ENCODE measurements around the gene TSPAN5. TPM values are rescaled to one million over a fixed set of nuclear protein-coding genes. Genes with fewer than 3 reads are reported as not detected.

Gene TSPAN5
- total RNA-seq, 1 experiment from 2014 or later: 41.8 TPM

DNA sequence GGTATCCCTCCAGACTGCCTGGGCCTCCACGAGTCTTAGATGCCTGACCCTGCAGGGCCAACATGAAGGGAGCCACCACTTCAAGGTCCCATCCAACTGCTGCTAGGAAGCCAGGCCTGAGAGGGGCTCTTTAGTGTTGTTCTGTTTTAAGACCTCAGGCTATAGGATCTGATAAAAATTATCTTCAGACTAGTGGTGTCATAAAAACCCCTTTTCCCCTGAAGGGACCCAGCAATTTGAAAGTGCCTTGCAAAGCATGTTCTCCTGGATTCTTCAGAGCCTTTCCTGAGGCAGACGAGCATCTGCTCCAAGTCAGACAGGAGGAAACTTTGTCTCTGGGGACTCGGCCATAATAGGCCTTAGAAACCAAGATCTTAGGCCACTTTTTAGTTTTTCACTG, 26.9 kb downstream of the TSPAN5 start:
- peaks cover 100% of the 10 kb centered on the region for H3K79me2 ChIP-seq (ENCODE audit: low read length)

DNA sequence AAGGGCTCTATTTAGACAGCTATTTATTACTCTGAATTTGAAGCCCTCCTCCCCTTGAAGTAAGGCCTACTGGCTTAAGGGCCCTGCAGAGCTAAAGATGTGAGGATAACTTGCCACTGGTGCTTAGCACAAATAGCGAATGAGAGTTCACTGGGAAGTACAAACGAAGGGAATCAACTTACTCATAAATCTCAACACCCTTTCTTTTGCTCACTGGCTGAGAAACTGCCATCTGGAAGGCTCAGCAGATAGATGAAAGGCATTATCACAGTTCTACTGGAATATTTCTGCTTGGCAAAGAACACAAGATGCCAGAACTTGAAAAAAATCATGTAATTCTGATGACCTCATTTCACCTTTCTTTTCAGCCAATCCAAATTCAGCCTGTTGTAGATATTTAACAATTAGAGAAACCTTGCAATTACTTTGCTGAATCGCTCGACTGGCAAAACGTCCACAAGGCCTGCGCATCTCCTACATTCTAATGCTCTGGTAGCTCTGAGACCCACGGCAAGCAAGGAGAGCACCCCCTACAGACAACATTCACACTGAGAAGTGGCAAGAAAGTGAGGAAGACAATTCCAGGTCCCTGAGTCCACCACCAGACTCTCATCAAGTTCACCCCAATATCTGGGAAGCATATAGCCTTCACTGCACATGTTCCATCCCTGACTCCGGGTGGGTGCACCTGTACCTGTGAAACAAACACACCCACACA, 27.5 kb downstream of the TSPAN5 start:
- TF ChIP-seq, protein P1, sequence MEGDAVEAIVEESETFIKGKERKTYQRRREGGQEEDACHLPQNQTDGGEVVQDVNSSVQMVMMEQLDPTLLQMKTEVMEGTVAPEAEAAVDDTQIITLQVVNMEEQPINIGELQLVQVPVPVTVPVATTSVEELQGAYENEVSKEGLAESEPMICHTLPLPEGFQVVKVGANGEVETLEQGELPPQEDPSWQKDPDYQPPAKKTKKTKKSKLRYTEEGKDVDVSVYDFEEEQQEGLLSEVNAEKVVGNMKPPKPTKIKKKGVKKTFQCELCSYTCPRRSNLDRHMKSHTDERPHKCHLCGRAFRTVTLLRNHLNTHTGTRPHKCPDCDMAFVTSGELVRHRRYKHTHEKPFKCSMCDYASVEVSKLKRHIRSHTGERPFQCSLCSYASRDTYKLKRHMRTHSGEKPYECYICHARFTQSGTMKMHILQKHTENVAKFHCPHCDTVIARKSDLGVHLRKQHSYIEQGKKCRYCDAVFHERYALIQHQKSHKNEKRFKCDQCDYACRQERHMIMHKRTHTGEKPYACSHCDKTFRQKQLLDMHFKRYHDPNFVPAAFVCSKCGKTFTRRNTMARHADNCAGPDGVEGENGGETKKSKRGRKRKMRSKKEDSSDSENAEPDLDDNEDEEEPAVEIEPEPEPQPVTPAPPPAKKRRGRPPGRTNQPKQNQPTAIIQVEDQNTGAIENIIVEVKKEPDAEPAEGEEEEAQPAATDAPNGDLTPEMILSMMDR (conservative IDR thresholded peaks at IDR 0.05; ENCODE audit: low read depth, low read length): no peak
- TF ChIP-seq EZH2phosphoT487 (IDR thresholded peaks at IDR 0.05; ENCODE audit: borderline replicate concordance, low read length): no peak
- no peak for TF ChIP-seq EZH2 (IDR thresholded peaks at IDR 0.05; ENCODE audit: low read length, unreplicated experiment)
- Histone ChIP-seq H2AFZ (ENCODE audit: low read length) (no peak overlapping the region), H3K79me2 (ENCODE audit: low read length) (peaks cover 97% of the 10 kb centered on the region), H3K9me3 (ENCODE audit: low read length) (no peaks in the 10 kb centered on the region), H4K20me1 (ENCODE audit: low read length) (no peaks in the 10 kb centered on the region), H3K4me3 (ENCODE audit: low read length) (no peak overlapping the region), H3K27me3 (ENCODE audit: low read length) (no peaks in the 10 kb centered on the region), H3K4me1 (ENCODE audit: insufficient read depth, low read length) (peaks cover 32% of the 10 kb centered on the region), H3K9ac (ENCODE audit: low read length) (no peak overlapping the region), H3K4me2 (ENCODE audit: low read length) (no peak overlapping the region), H3F3A (ENCODE audit: low read length, unreplicated experiment) (no peaks in the 10 kb centered on the region), H3K9me2 (replicated peaks; ENCODE audit: low read length) (no peaks in the 10 kb centered on the region), H3K36me3 (ENCODE audit: low read depth, low read length) (no peaks in the 10 kb centered on the region), H3K27ac (ENCODE audit: low read length) (no peak overlapping the region)
- ATAC-seq: no peak
- BruUV-seq (replicated peaks): no TSS peak
- intact Hi-C loops (cut with micrococcal nuclease): no loop called here
- CTCF ChIA-PET: no interaction called here
- DNase-seq: no peak
- POLR2A ChIA-PET (ENCODE audit: unreplicated experiment): no interaction called here

More for the DNA sequence above, 26.9 kb downstream of the TSPAN5 start:
- CTCF ChIA-PET: no interaction called here
- Histone ChIP-seq H3K9me2 (replicated peaks; ENCODE audit: low read length) (no peaks in the 10 kb centered on the region), H3K4me2 (ENCODE audit: low read length) (no peak overlapping the region), H3K27ac (ENCODE audit: low read length) (no peak overlapping the region), H3K4me3 (ENCODE audit: low read length) (no peak overlapping the region), H3K9ac (ENCODE audit: low read length) (no peak overlapping the region), H2AFZ (ENCODE audit: low read length) (no peak overlapping the region), H4K20me1 (ENCODE audit: low read length) (no peaks in the 10 kb centered on the region), H3K9me3 (ENCODE audit: low read length) (no peaks in the 10 kb centered on the region), H3K27me3 (ENCODE audit: low read length) (no peaks in the 10 kb centered on the region), H3K36me3 (ENCODE audit: low read depth, low read length) (no peaks in the 10 kb centered on the region), H3K4me1 (ENCODE audit: insufficient read depth, low read length) (peaks cover 27% of the 10 kb centered on the region), H3F3A (ENCODE audit: low read length, unreplicated experiment) (no peaks in the 10 kb centered on the region)
- BruUV-seq (replicated peaks): no TSS peak
- TF ChIP-seq EZH2phosphoT487 (IDR thresholded peaks at IDR 0.05; ENCODE audit: borderline replicate concordance, low read length) (no peak), EZH2 (IDR thresholded peaks at IDR 0.05; ENCODE audit: low read length, unreplicated experiment) (no peak)
- TF ChIP-seq, protein P1 (conservative IDR thresholded peaks at IDR 0.05; ENCODE audit: low read depth, low read length): no peak
- no peak for DNase-seq
- POLR2A ChIA-PET (ENCODE audit: unreplicated experiment): no interaction called here
- no peak for ATAC-seq
- intact Hi-C loops (cut with micrococcal nuclease): no loop called here
